K562 (cell line): ENCODE measurements around the gene CDKN1B. TPM values are rescaled to one million over a fixed set of nuclear protein-coding genes. Genes with fewer than 3 reads are reported as not detected.

ENCODE experiments used
- MTA1 ChIP-seq: fragments of 450-650 bp; IDR thresholded peaks from 2 replicates; pipeline ENCODE4 v1.6.1; 2017; ENCODE audit warnings: borderline replicate concordance
- ZKSCAN1 ChIP-seq: fragments of 150-350 bp; IDR thresholded peaks from 2 replicates; pipeline ENCODE4 v1.6.1; 2016; ENCODE audit warnings: low read depth, low read length
- polyA plus RNA-seq, 8 experiments: library from polyadenylated mRNA; depleted of rRNA in 4 of 8; stranded (reverse) in 5 of 8; unstranded in 3 of 8; fragments of >200 nt; fragmentation: Nextera tagmentation in 2 of 8; fragmentation: Illumina TruSeq in 1 of 8; extraction: Ambion mirVana in 2 of 8; extraction: Trizol in 1 of 8; gene quantifications; 2 replicates each; pipeline versions ENCODE4 v1.2.1 to v1.2.3, GENCODE V29; 2011 to 2014; ENCODE audit warnings: inconsistent platforms in 1 of 8, missing spikeins in 1 of 8
- total RNA-seq, 7 experiments: library from RNA; depleted of rRNA in 6 of 7; stranded (reverse); fragments of >200 nt in 6 of 7; fragmentation: Illumina TruSeq in 2 of 7; extraction: Trizol in 2 of 7; gene quantifications; 2 replicates each; pipeline versions ENCODE4 v1.2.1 to v1.2.3, GENCODE V29; 2011 to 2021; ENCODE audit warnings: low replicate concordance in 1 of 7
- TF ChIP-seq, protein P1 (sequence below), 2 experiments: fragments of 450-650 bp; formaldehyde crosslinking in 1 of 2; IDR thresholded peaks; 2 replicates each; pipeline versions ENCODE4 v1.4.0 to v1.6.1; 2014 to 2020; ENCODE audit warnings: mild to moderate bottlenecking in 2 of 2, borderline replicate concordance in 1 of 2, low read depth in 1 of 2
- TF ChIP-seq, protein P2 (sequence below): fragments of 250-450 bp; sonication (Bioruptor Pico); IDR thresholded peaks from 2 replicates; pipeline ENCODE4 v1.8.0; 2022; ENCODE audit warnings: inconsistent platforms, mild to moderate bottlenecking, moderate library complexity, borderline replicate concordance
- TF ChIP-seq, protein P3 (sequence below): fragments of 250-450 bp; sonication (Bioruptor Pico); IDR thresholded peaks from 2 replicates; pipeline ENCODE4 v1.4.0; 2020; ENCODE audit warnings: mild to moderate bottlenecking, moderate library complexity

Gene CDKN1B
- total and polyA plus RNA-seq, 9 of the 15 experiments (the other 6 are each of a cell fraction or from before 2014, with no cell fraction given), result 2.6 to 35.2 (median 15.5) TPM

DNA sequence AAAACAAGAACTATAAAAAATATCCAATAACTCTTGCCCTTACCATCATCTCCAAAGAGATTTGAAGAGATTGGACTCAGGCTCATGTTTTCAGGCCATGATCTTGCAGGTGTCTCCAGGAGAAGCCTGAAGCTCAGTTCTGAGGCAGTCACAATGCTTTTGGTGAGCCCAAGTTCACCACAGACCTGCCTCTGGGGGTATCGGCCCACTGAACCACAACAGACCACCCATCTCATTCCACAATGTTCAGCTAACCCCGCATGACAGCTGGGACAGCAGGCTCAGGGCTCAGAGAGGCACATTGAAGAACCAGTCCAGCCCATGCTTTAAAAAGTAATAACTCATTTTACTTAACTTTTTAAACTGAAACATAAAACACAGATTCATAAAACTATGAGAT, 40.0 kb downstream of the CDKN1B start (continued):
- TF ChIP-seq, protein P1, sequence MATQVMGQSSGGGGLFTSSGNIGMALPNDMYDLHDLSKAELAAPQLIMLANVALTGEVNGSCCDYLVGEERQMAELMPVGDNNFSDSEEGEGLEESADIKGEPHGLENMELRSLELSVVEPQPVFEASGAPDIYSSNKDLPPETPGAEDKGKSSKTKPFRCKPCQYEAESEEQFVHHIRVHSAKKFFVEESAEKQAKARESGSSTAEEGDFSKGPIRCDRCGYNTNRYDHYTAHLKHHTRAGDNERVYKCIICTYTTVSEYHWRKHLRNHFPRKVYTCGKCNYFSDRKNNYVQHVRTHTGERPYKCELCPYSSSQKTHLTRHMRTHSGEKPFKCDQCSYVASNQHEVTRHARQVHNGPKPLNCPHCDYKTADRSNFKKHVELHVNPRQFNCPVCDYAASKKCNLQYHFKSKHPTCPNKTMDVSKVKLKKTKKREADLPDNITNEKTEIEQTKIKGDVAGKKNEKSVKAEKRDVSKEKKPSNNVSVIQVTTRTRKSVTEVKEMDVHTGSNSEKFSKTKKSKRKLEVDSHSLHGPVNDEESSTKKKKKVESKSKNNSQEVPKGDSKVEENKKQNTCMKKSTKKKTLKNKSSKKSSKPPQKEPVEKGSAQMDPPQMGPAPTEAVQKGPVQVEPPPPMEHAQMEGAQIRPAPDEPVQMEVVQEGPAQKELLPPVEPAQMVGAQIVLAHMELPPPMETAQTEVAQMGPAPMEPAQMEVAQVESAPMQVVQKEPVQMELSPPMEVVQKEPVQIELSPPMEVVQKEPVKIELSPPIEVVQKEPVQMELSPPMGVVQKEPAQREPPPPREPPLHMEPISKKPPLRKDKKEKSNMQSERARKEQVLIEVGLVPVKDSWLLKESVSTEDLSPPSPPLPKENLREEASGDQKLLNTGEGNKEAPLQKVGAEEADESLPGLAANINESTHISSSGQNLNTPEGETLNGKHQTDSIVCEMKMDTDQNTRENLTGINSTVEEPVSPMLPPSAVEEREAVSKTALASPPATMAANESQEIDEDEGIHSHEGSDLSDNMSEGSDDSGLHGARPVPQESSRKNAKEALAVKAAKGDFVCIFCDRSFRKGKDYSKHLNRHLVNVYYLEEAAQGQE (IDR thresholded peaks at IDR 0.05; ENCODE audit: borderline replicate concordance), result no peak
- TF ChIP-seq, protein P1 (CRISPR knock-in tag; IDR thresholded peaks at IDR 0.05; ENCODE audit: low read depth), result no peak
- TF ChIP-seq, protein P2, sequence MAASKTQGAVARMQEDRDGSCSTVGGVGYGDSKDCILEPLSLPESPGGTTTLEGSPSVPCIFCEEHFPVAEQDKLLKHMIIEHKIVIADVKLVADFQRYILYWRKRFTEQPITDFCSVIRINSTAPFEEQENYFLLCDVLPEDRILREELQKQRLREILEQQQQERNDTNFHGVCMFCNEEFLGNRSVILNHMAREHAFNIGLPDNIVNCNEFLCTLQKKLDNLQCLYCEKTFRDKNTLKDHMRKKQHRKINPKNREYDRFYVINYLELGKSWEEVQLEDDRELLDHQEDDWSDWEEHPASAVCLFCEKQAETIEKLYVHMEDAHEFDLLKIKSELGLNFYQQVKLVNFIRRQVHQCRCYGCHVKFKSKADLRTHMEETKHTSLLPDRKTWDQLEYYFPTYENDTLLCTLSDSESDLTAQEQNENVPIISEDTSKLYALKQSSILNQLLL (CRISPR knock-in tag), result no peak
- no peak for TF ChIP-seq MTA1
- TF ChIP-seq, protein P3, sequence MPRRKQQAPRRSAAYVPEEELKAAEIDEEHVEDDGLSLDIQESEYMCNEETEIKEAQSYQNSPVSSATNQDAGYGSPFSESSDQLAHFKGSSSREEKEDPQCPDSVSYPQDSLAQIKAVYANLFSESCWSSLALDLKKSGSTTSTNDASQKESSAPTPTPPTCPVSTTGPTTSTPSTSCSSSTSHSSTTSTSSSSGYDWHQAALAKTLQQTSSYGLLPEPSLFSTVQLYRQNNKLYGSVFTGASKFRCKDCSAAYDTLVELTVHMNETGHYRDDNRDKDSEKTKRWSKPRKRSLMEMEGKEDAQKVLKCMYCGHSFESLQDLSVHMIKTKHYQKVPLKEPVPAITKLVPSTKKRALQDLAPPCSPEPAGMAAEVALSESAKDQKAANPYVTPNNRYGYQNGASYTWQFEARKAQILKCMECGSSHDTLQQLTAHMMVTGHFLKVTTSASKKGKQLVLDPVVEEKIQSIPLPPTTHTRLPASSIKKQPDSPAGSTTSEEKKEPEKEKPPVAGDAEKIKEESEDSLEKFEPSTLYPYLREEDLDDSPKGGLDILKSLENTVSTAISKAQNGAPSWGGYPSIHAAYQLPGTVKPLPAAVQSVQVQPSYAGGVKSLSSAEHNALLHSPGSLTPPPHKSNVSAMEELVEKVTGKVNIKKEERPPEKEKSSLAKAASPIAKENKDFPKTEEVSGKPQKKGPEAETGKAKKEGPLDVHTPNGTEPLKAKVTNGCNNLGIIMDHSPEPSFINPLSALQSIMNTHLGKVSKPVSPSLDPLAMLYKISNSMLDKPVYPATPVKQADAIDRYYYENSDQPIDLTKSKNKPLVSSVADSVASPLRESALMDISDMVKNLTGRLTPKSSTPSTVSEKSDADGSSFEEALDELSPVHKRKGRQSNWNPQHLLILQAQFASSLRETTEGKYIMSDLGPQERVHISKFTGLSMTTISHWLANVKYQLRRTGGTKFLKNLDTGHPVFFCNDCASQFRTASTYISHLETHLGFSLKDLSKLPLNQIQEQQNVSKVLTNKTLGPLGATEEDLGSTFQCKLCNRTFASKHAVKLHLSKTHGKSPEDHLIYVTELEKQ (CRISPR knock-in tag), result no peak
- no peak for TF ChIP-seq ZKSCAN1
